NCI-H524 treated with DMSO at 0.1 percent for 48 hours (cell line): ENCODE measurements around the gene MRPL17.
"Not testable (repeated sequence)": the region's sequence is repeated elsewhere in the genome, so short reads cannot be mapped to it uniquely, and the experiment has no call there.

Experiments
- DNase-seq: peaks from one replicate; lab custom pipeline; 2025; lab: John Stamatoyannopoulos, UW

Gene MRPL17

GRCh38 chr11:6682936-6683861 lies at the start of gene MRPL17:
MRPL17 (minus strand) TSS chr11:6683340; CDS start chr11:6683296, 44 bp downstream.
- DNase-seq = peak; percentile 95

- no peak for DNase-seq
Measured at GRCh38 chr11:6727971-6728760, 45.0 kb upstream of the MRPL17 start.

- no peak for DNase-seq
Measured at GRCh38 chr11:6725386-6725896, 42.3 kb upstream of the MRPL17 start.

GRCh38 chr11:6724013-6724412 lies 40.9 kb upstream of the MRPL17 start:
- no peak for DNase-seq

GRCh38 chr11:6721343-6721742 lies 38.2 kb upstream of the MRPL17 start:
- no peak for DNase-seq

GRCh38 chr11:6719576-6719975 lies 36.4 kb upstream of the MRPL17 start:
- DNase-seq = no peak

GRCh38 chr11:6717426-6717825 lies 34.3 kb upstream of the MRPL17 start:
- no peak for DNase-seq

- DNase-seq = not testable (repeated sequence)
Measured at GRCh38 chr11:6711552-6711951, 28.4 kb upstream of the MRPL17 start.

GRCh38 chr11:6708876-6709275 lies 25.7 kb upstream of the MRPL17 start:
- no peak for DNase-seq

GRCh38 chr11:6705905-6706535 lies 22.9 kb upstream of the MRPL17 start:
- no peak for DNase-seq

- no peak for DNase-seq
Measured at GRCh38 chr11:6703247-6704063, 20.3 kb upstream of the MRPL17 start.

GRCh38 chr11:6701955-6702354 lies 18.8 kb upstream of the MRPL17 start:
- peak; percentile 17 for DNase-seq

GRCh38 chr11:6695377-6695776 lies 12.2 kb upstream of the MRPL17 start:
- DNase-seq = no peak

- DNase-seq = no peak
Measured at GRCh38 chr11:6694229-6694535, 11.0 kb upstream of the MRPL17 start.

GRCh38 chr11:6693342-6694228 lies 10.4 kb upstream of the MRPL17 start:
- DNase-seq = no peak

- no peak for DNase-seq
Measured at GRCh38 chr11:6692128-6692527, 9.0 kb upstream of the MRPL17 start.

GRCh38 chr11:6690431-6691132 lies 7.4 kb upstream of the MRPL17 start:
- peak; percentile 22 for DNase-seq

GRCh38 chr11:6687876-6688275 lies 4.7 kb upstream of the MRPL17 start:
- DNase-seq = no peak

GRCh38 chr11:6686006-6686405 lies 2.9 kb upstream of the MRPL17 start:
- no peak for DNase-seq

GRCh38 chr11:6684068-6684467 lies 928 bp upstream of the MRPL17 start:
- not testable (repeated sequence) for DNase-seq
